Kidney (tissue), 14 donors: ENCODE results near the gene AMIGO1. TPM values are rescaled to one million over a fixed set of nuclear protein-coding genes. Genes with fewer than 3 reads are reported as not detected.

Experiments used
- DNase-seq, 5 donors: peaks; one replicate each; pipeline ENCODE4 v3.0.0-alpha.2; 2013 to 2020
- FAIRE-seq: peaks from 2 replicates; lab custom pipeline; 2012; peaks lifted over from hg19 to GRCh38; lab: Jason Lieb, UNC
- H3K27ac ChIP-seq, 2 donors: one replicate each; pipeline ENCODE4 v1.7.0; 2013; ENCODE audit warnings: low read depth in 2 of 2, low read length in 2 of 2, inconsistent platforms in 1 of 2
- H3K27me3 ChIP-seq: one replicate; pipeline ENCODE4 v1.7.1; 2013; ENCODE audit warnings: low read length, inconsistent platforms; ENCODE audit not compliant: control insufficient read depth, insufficient read depth
- H3K36me3 ChIP-seq, 3 donors: one replicate each; pipeline versions ENCODE4 v1.7.0 to v1.7.1; 2013; ENCODE audit warnings: low read length in 3 of 3, control low read depth in 1 of 3, inconsistent platforms in 1 of 3; ENCODE audit not compliant: insufficient read depth in 3 of 3, control insufficient read depth in 2 of 3
- H3K4me1 ChIP-seq, 3 donors: one replicate each; pipeline versions ENCODE4 v1.7.0 to v1.7.1; 2013; ENCODE audit warnings: low read length in 3 of 3, inconsistent platforms in 1 of 3, low read depth in 1 of 3; ENCODE audit not compliant: control insufficient read depth in 2 of 3, insufficient read depth in 2 of 3
- H3K4me3 ChIP-seq, 3 donors: one replicate each; pipeline versions ENCODE4 v1.7.0 to v1.8.1; 2013; ENCODE audit warnings: low read length in 3 of 3, control low read depth in 1 of 3, inconsistent platforms in 1 of 3
- H3K9ac ChIP-seq, 3 donors: one replicate each; pipeline versions ENCODE4 v1.7.0 to v1.7.1; 2013; ENCODE audit warnings: low read length in 3 of 3, control low read depth in 1 of 3, inconsistent platforms in 1 of 3
- H3K9me3 ChIP-seq, 3 donors: one replicate each; pipeline versions ENCODE4 v1.7.0 to v1.7.1; 2013; ENCODE audit warnings: low read length in 3 of 3, control low read depth in 1 of 3, inconsistent platforms in 1 of 3; ENCODE audit not compliant: control insufficient read depth in 2 of 3, insufficient read depth in 1 of 3
- intact Hi-C: fragments of 100-400 bp; cut with DNase I; formaldehyde crosslinking; loops from one replicate; pipeline ENCODE4 v1.11.1; 2022
- polyA plus RNA-seq: library from polyadenylated mRNA; stranded (reverse); fragments of 350-450 nt; fragmentation: Illumina TruSeq; extraction: RNeasy Lipid Tissue Mini Kit (QIAGEN cat#74804); gene quantifications from one replicate; pipeline ENCODE4 v1.2.3, GENCODE V29; 2014; ENCODE audit warnings: low read depth, low replicate concordance; ENCODE audit not compliant: insufficient read depth
- total RNA-seq: library from RNA; stranded (reverse); fragmentation: NEBNext Ultra II Directional; extraction: Animal tissue kit (Norgen Biotek cat#: 25700); gene quantifications from one replicate; pipeline ENCODE4 v1.2.1, GENCODE V29; 2021
- TF ChIP-seq, protein P1 (sequence below): IDR thresholded peaks from 3 replicates; pipeline ENCODE4 v1.5.1; 2012; ENCODE audit warnings: mild to moderate bottlenecking, moderate library complexity, borderline replicate concordance; ENCODE audit not compliant: insufficient read depth; ENCODE audit errors: extremely low read depth
- donor health status: control.
- donor health status: control.
- donor health status: control.
- donor health status: control.
- donor health status: control.
- donor health status: DM: yes; HTN: yes; CAD: no.
- donor health status: Normal renal cell carcinoma (clear cell type).

The AMIGO1 gene
- total and polyA plus RNA-seq, 2 donors from 2014 or later: 5.1 to 8.5 TPM

DNA sequence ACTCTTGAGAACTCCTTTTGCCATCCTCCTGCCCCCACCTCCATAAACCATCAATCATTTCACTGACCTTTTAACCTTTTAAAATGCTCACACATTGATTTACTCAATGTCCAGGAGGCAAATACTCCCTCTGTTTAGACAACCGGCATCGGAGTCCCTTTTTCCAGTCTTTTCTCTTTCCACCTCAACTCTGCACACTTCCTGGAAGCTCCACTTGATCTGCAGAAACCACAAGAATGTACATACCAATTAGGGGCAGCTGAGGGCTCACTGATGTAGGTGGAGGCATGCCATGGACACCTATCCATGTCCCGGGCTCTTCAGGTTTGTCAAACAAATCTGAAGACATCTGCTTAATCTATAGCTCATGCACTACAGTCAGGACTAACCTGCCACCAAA, 5.3 kb upstream of the AMIGO1 start:
- Histone ChIP-seq H3K27me3 (no peaks in the 10 kb centered on the region), H3K4me1 (peaks cover 0 to 11% (median 3%) of the 10 kb centered on the region in 3 donors), H3K9me3 (no peaks in the 10 kb centered on the region), H3K9ac (no peak overlapping the region), H3K27ac (no peak overlapping the region), H3K36me3 (no peaks in the 10 kb centered on the region), H3K4me3 (no peak overlapping the region)
- DNase-seq (no peak), FAIRE-seq (no peak)
- TF ChIP-seq, protein P1, sequence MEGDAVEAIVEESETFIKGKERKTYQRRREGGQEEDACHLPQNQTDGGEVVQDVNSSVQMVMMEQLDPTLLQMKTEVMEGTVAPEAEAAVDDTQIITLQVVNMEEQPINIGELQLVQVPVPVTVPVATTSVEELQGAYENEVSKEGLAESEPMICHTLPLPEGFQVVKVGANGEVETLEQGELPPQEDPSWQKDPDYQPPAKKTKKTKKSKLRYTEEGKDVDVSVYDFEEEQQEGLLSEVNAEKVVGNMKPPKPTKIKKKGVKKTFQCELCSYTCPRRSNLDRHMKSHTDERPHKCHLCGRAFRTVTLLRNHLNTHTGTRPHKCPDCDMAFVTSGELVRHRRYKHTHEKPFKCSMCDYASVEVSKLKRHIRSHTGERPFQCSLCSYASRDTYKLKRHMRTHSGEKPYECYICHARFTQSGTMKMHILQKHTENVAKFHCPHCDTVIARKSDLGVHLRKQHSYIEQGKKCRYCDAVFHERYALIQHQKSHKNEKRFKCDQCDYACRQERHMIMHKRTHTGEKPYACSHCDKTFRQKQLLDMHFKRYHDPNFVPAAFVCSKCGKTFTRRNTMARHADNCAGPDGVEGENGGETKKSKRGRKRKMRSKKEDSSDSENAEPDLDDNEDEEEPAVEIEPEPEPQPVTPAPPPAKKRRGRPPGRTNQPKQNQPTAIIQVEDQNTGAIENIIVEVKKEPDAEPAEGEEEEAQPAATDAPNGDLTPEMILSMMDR: no peak
- intact Hi-C loops: no loop called here

DNA sequence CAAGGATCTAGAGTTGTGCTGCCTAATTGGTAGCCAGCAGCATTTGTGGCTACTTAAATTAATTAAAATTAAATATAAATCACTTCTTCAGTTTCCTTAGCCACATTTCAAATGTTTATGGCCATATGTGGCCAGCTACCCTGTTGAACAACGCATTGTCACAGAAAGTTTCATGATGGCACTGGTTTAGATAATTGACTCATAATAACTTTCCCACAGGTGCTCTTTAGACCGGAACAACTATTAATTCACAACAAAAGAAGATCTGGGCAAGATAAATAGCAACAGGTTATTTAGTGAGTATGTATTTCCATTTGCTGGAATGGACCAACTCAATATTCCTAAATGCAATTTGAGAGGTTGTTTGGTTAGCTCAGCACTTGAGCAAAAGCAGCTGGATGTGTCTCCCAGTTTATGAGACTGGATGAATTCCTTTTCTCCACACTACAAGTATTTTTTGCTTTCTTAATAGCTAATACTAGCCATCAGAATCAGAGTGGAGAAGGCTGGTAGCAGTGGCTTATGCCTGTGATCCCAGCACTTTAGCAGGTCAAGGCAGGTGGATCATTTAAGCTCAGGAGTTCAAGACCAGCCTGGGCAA, 3.7 kb upstream of the AMIGO1 start:
- DNase-seq (peak in 2 of 5 donors; percentile 49 to 62), FAIRE-seq (no peak)
- H3K9me3 ChIP-seq: no peaks in the 10 kb centered on the region
- H3K4me1 ChIP-seq: peaks cover 0 to 16% (median 3%) of the 10 kb centered on the region in 3 donors
- no peaks in the 10 kb centered on the region for H3K36me3 ChIP-seq
- H3K9ac ChIP-seq: no peak overlapping the region
- intact Hi-C loops: no loop called here
- H3K4me3 ChIP-seq: no peak overlapping the region
- H3K27me3 ChIP-seq: no peaks in the 10 kb centered on the region
- TF ChIP-seq, protein P1: no peak
- H3K27ac ChIP-seq: no peak overlapping the region

GRCh38 chr1:109508873-109509175, 703 bp downstream of the AMIGO1 start:
- peaks cover 0 to 11% (median 3%) of the 10 kb centered on the region in 3 donors for H3K4me1 ChIP-seq
- H3K9me3 ChIP-seq: no peaks in the 10 kb centered on the region
- DNase-seq (no peak), FAIRE-seq (no peak)
- peaks cover 0 to 3% (median 0%) of the 10 kb centered on the region in 3 donors for H3K36me3 ChIP-seq
- TF ChIP-seq, protein P1: no peak
- intact Hi-C loops: no loop called here
- no peaks in the 10 kb centered on the region for H3K27me3 ChIP-seq
- no peak overlapping the region for H3K27ac ChIP-seq
- peak overlapping the region in 2 of 3 donors; percentile 56 to 82 for H3K4me3 ChIP-seq
- H3K9ac ChIP-seq: peak overlapping the region in 2 of 3 donors; percentile 26 to 61
